Activated T-cell treated with anti-CD3 and anti-CD28 coated beads for 1 hour (primary cell): Measurements from ENCODE around the gene TMEM35B.
"Not testable (repeated sequence)": the region's sequence is repeated elsewhere in the genome, so short reads cannot be mapped to it uniquely, and the experiment has no call there.

Experiments used
- DNase-seq: peaks from one replicate; pipeline ENCODE4 v3.0.0-alpha.2; 2020; ENCODE audit warnings: low read depth

The TMEM35B gene

GRCh38 chr1:34984793-34985608, at the start of gene TMEM35B:
Gene TMEM35B (minus strand): TSS chr1:34985347. CDS start chr1:34985305, 42 bp downstream.
- DNase-seq, result peak; percentile 70

DNA sequence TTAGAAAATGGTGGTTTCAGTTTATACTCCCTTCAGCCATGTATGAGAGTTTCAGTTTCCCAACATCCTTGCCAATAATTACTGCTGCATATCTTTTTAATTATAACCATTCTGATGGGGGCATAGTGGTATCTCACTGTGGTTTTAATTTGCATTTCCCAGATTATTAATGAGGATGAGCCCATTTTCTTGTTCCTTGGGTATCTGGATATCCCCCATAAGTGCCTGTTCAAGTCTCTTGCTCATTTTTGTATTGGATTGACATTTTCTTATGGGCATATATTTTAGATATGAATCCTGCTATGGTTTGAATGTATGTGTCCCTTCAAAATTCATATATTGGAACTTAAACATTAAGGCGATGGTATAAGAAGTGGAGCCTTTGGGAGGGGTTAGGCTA, 48.2 kb upstream of the TMEM35B start:
- no peak for DNase-seq

DNA sequence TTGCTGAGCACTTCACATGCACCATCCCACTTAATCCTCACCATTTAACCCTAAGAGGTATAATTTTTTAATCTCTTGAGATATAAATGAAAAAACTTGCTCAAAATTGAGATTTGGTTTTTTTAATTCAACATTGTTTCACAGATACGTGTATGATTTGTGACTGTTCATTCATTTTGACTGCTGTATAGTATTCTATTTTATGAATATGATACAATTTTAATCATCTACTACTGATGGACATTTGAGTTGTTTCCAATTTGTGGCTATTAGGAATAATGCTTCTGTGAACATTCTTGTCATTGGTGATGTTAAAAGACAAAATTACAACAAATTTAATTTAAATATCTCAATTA, 47.2 kb upstream of the TMEM35B start:
- DNase-seq, result no peak

DNA sequence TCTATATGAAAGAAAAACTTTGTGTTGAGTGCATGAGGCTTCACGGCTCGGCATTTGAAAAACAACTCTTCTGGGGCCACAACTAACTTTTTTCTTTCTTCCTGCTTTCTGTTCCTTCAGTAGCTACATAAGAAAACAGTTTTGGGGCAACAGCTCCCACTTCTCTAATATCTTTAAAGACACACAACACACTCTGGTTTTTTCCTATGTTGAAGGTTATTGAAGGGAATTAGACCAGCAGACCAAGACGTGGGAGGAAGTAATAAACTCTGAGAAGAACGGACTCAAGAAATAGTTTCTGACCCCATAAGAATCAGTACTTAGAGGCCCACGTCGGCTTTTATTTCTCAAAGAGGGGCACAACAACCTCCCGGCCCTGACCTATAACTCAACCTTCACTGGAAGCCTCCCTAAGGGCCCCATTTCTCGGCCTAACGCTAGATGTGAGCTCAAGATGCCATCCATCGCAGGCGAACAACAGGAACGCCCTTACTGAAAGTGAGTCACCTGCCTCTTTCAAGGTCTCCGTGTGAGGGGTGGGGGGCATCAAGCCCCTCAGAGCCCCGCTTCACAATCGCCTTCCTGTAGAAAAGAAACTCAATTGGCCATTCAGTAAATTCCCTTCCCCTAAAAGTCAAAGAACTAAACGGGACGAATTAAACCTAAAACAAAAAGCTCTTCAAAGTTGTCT, 45.8 kb upstream of the TMEM35B start:
- peak; percentile 17 for DNase-seq

GRCh38 chr1:35030338-35030737, 45.2 kb upstream of the TMEM35B start:
- no peak for DNase-seq

GRCh38 chr1:35029761-35030160, 44.6 kb upstream of the TMEM35B start:
- no peak for DNase-seq

- no peak for DNase-seq
These were observed 31.3 kb upstream of the TMEM35B start for GRCh38 chr1:35016406-35016805.

DNA sequence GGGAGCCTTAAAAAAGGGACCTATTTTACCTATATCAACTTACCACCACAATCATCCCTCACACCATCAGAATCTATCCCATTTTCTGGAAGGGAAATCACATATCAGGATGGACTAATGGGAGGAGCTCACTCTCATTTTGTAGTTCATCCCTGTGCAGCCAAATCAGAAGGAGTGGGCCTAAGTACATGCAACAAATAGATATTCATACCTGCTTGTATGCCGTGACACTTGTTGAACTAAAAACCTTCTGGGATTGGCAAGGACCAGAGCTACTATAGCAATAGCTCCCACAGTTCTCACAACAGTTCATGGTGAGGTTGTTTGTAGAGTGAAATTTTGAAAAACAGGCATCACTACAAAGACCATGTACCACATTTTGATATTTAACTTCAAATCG, 29.3 kb upstream of the TMEM35B start:
- no peak for DNase-seq

DNA sequence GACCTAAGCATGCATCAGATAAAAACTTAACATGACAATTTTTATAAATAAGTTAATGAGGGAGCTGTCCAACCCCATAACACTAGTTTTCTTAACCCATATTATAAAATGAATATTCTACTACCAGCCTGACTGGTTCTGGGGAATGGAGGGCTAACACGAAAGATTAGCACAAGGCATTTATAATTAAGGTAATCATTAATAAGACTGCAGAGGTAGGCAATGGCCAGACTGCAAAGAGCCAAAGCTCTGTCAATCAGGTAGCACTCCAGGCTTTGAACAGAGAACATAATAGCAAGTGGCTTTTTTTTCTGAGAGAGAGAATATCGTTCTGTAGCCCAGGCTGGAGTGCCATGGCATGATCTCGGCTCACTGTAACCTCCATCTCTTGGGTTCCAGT, 20.6 kb upstream of the TMEM35B start:
- no peak for DNase-seq

GRCh38 chr1:35001743-35002142, 16.6 kb upstream of the TMEM35B start:
- no peak for DNase-seq

GRCh38 chr1:34994878-34995277, 9.7 kb upstream of the TMEM35B start:
- no peak for DNase-seq

DNA sequence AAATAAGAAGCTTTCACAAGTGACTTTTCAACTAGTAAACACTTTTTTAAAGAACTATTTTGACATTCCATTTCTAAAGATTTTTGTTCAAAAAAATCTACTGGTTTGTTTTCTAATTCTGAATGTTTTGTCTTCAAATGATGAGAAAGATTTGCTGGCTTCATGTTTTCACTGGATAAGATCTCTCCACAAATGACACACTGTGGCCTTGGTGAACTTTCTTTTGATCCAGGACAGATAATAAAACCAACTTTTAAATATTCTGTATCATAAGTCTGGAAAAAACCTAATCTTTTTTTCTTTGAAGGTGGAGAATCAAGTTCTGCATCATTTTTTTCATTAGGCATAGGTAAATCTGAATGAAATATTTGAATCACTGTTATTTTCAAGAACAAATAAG, 3.4 kb upstream of the TMEM35B start:
- DNase-seq, result no peak

- DNase-seq, result no peak
These were observed 3.0 kb upstream of the TMEM35B start for GRCh38 chr1:34988147-34988546.

DNA sequence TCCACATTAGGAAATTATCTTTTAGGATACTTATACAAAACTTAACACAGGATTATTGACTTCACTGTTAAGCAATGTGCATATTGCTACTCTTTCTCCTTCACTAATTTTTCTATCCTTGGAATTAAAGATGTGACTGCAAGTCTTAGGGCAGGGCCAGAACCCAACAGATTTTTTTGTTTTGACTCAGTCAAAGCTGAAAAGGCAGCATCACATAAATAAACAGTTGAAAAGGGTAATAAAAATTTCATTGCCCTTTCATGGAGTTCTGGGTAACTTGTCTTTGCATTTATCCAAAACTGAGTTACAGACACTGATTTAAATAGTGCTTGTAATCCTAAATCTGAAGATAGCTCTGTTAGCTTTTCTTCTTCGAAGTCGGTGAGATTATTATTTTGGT, 1.9 kb upstream of the TMEM35B start:
- DNase-seq, result no peak

- DNase-seq, result not testable (repeated sequence)
These were observed 410 bp upstream of the TMEM35B start for GRCh38 chr1:34985609-34985904.

DNA sequence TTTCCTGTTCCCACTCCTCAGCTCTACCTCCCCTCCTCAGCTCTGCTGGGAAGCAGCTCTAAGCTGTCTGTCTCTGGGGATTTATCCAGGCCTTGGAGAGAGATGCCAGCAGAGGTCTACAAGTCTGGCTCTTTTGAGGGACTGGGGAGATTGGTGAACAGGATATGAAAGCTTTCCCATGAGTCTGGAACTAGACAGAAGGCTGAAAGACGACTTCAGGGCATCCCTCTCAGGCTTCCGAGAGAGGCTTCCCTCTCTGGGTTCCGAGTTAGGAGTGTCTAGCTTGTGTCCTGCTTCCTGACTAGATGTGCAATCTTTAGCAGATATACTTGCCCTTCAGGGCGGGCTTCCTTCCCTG, 733 bp downstream of the TMEM35B start:
- no peak for DNase-seq

DNA sequence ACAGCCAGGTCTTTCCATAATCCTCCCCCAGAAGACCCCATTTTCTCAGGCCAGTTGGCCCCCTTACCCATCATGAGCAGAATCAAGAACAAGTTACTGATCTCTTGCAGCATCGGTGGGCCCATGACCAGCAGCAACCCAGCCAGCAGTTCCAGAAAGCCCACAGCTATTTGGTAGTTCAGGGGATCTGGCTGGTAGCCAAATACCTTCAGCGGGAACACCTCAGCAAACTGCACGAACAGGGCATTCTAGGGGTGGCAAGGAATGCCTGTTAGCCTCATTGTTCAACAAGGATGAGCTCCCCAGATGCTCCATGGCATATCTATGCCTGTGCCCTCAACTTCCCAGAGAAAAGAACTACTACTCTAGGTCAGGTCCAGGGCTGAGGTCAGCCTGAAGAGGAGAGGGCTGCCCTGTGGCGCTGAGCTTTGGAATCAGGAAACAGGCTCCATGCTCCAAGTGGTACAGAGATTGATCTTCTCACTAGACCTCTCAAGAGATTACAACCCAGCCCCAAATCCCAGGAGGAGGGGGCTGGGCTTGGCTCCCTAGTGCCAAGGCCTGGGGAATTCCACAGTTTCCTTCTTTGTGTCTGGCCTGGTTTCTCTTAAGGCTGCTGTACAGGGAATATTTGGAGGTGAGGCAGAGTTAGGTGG, 1.3 kb downstream of the TMEM35B start:
- no peak for DNase-seq

DNA sequence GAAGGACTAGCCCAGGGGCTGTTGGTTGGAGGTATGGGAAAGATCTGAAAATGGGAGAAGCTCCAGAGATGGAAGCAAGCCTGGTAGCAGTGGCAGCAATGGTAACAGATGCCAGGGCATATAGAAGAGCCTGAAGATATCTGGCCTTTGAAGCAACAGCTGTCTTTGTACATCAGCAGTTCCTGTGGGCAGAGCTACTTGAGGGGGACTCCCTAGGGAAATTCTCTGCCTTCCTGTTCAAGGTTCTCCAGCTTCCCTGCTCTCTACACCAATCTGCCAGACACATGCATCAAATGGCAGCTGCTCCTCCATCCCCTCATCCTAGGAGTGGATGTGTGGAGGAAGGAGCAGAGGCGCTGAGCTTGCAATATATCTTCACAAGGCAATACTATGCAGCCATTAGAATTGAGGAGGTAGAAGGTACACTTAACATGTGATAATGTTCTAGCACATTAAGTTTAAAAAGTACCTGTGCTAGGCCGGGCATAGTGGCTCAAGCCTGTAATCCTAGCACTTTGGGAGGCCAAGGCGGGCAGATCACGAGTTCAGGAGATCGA, 2.2 kb downstream of the TMEM35B start:
- no peak for DNase-seq

GRCh38 chr1:34980715-34981114, 4.4 kb downstream of the TMEM35B start:
- DNase-seq, result no peak

GRCh38 chr1:34978921-34979320, 6.2 kb downstream of the TMEM35B start:
- no peak for DNase-seq

- DNase-seq, result no peak
These were observed 7.3 kb downstream of the TMEM35B start for GRCh38 chr1:34977858-34978257.

GRCh38 chr1:34977210-34977471, 8.0 kb downstream of the TMEM35B start:
- no peak for DNase-seq

GRCh38 chr1:34976384-34977209, 8.6 kb downstream of the TMEM35B start:
- no peak for DNase-seq
